HepG2 (cell line): ENCODE measurements around the gene CSTF3. TPM values are rescaled to one million over a fixed set of nuclear protein-coding genes. Genes with fewer than 3 reads are reported as not detected.

ENCODE experiments used
- CBFB ChIP-seq: sonication (generic); formaldehyde crosslinking; IDR thresholded peaks from 2 replicates; pipeline ENCODE4 v1.4.0; 2020; ENCODE audit warnings: missing genetic modification reagents
- EHMT2 ChIP-seq: fragments of 200-600 bp; sonication (generic); IDR thresholded peaks from 2 replicates; pipeline ENCODE4 v1.7.0; 2017; ENCODE audit warnings: antibody characterized with exemption, low read depth, low read length, borderline replicate concordance
- GATAD2A ChIP-seq: IDR thresholded peaks from 2 replicates; pipeline ENCODE4 v1.6.1; 2016
- HOXA7 ChIP-seq: sonication (generic); formaldehyde crosslinking; IDR thresholded peaks from 2 replicates; pipeline ENCODE4 v1.8.1; 2022; ENCODE audit warnings: mild to moderate bottlenecking, missing genetic modification reagents, moderate library complexity
- IKZF5 ChIP-seq: IDR thresholded peaks from 2 replicates; pipeline ENCODE4 v1.6.1; 2018; ENCODE audit warnings: missing genetic modification reagents, mild to moderate bottlenecking, missing compliant biosample characterization
- JUN ChIP-seq: sonication (generic); formaldehyde crosslinking; IDR thresholded peaks from 2 replicates; pipeline ENCODE4 v1.4.0; 2020; ENCODE audit warnings: mild to moderate bottlenecking, missing genetic modification reagents
- KMT2B ChIP-seq: IDR thresholded peaks from 2 replicates; pipeline ENCODE4 v1.6.1; 2016; ENCODE audit warnings: missing genetic modification reagents, missing compliant biosample characterization
- PAX8 ChIP-seq: sonication (generic); formaldehyde crosslinking; IDR thresholded peaks from 2 replicates; pipeline ENCODE4 v1.8.0; 2022; ENCODE audit warnings: mild to moderate bottlenecking, missing genetic modification reagents, borderline replicate concordance
- SAFB2 ChIP-seq: sonication (generic); formaldehyde crosslinking; IDR thresholded peaks from 2 replicates; pipeline ENCODE4 v1.5.1; 2020; ENCODE audit warnings: missing genetic modification reagents, low read depth, mild to moderate bottlenecking, borderline replicate concordance
- SOX6 ChIP-seq, 2 experiments: fragments of 450-650 bp in 1 of 2; sonication (generic) in 1 of 2; formaldehyde crosslinking in 1 of 2; IDR thresholded peaks; 2 replicates each; pipeline versions ENCODE4 v1.4.0 to v1.6.1; 2017 to 2020; ENCODE audit warnings: antibody characterized with exemption in 1 of 2, mild to moderate bottlenecking in 1 of 2, missing genetic modification reagents in 1 of 2
- SPEN ChIP-seq: sonication (generic); formaldehyde crosslinking; IDR thresholded peaks from 2 replicates; pipeline ENCODE4 v1.5.1; 2020; ENCODE audit warnings: low read depth, mild to moderate bottlenecking, missing genetic modification reagents
- WIZ ChIP-seq: sonication (generic); formaldehyde crosslinking; IDR thresholded peaks from 2 replicates; pipeline ENCODE4 v1.5.1; 2020; ENCODE audit warnings: mild to moderate bottlenecking, missing genetic modification reagents
- ZBTB43 ChIP-seq: sonication (generic); formaldehyde crosslinking; conservative IDR thresholded peaks from 2 replicates; pipeline ENCODE4 v1.4.0; 2020; ENCODE audit warnings: missing genetic modification reagents
- ZNF256 ChIP-seq: sonication (generic); formaldehyde crosslinking; conservative IDR thresholded peaks from 2 replicates; pipeline ENCODE4 v1.4.0; 2020; ENCODE audit warnings: missing genetic modification reagents
- ZNF546 ChIP-seq: sonication (generic); formaldehyde crosslinking; conservative IDR thresholded peaks from 2 replicates; pipeline ENCODE4 v1.8.1; 2023; ENCODE audit warnings: mild to moderate bottlenecking, missing genetic modification reagents
- ZNF598 ChIP-seq: sonication (generic); formaldehyde crosslinking; IDR thresholded peaks from 2 replicates; pipeline ENCODE4 v1.5.1; 2020; ENCODE audit warnings: mild to moderate bottlenecking, missing genetic modification reagents, borderline replicate concordance
- ZNF768 ChIP-seq: sonication (generic); formaldehyde crosslinking; IDR thresholded peaks from 2 replicates; pipeline ENCODE4 v1.4.0; 2020; ENCODE audit warnings: missing genetic modification reagents
- polyA plus RNA-seq, 8 experiments: library from polyadenylated mRNA; depleted of rRNA in 3 of 8; stranded (reverse) in 7 of 8; unstranded in 1 of 8; fragments of >200 nt; fragmentation: Illumina TruSeq in 4 of 8; extraction: Trizol in 4 of 8; gene quantifications; 2 replicates each; pipeline versions ENCODE4 v1.2.1 to v1.2.3, GENCODE V29; 2011 to 2016; ENCODE audit warnings: low read depth in 4 of 8, missing spikeins in 1 of 8, mixed read lengths in 1 of 8; ENCODE audit not compliant: insufficient read depth in 1 of 8
- total RNA-seq, 5 experiments: library from RNA; depleted of rRNA; stranded (reverse); fragments of >200 nt; fragmentation: Illumina TruSeq; extraction: Trizol; gene quantifications; 2 replicates each; pipeline ENCODE4 v1.2.3, GENCODE V29; 2016; ENCODE audit warnings: low read depth in 1 of 5
- TF ChIP-seq, protein P1 (sequence below): sonication (generic); formaldehyde crosslinking; conservative IDR thresholded peaks from 2 replicates; pipeline ENCODE4 v1.4.0; 2020; ENCODE audit warnings: missing genetic modification reagents
- TF ChIP-seq, protein P2 (sequence below): sonication (generic); formaldehyde crosslinking; conservative IDR thresholded peaks from 2 replicates; pipeline ENCODE4 v1.8.0; 2022; ENCODE audit warnings: low read depth, missing genetic modification reagents
- TF ChIP-seq, protein P3 (sequence below): sonication (generic); formaldehyde crosslinking; IDR thresholded peaks from 2 replicates; pipeline ENCODE4 v1.8.1; 2022; ENCODE audit warnings: low read depth, mild to moderate bottlenecking, missing genetic modification reagents

Gene CSTF3
- total and polyA plus RNA-seq, 2 of the 13 experiments (the other 11 are each of a cell fraction or from before 2014, with no cell fraction given): 21.5 to 43.6 TPM

DNA sequence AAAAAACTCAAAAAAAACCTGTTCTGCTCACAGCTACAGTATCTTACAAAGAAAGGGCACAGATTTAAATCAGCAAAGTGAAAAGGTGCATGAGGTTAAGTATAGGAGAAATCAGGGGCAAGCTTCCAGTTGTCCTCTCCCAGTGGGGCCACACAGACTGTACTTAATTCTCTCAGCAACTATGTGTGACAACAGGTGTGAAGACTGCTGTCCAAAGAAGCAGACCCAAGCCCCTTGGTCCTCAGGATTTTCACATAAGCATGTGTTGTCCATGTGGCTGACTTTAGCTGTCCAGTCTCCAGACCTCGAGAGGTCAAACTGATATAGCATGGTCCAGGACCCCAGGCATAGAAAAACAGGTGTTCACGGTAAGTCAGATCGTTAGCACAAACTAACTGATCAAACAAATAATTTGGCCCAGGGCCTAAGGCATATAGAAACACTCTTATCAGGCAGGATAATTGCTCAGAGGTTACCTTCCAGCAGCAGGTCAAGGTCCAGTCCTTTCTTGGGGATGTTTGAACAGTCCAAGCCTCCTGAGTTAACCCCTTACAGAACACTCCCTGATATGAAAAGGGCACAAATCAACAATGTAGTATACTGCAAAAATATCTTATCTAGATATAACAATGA is 21.1 kb upstream of the CSTF3 start (continued):
- TF ChIP-seq ZBTB43 (no peak), KMT2B (CRISPR knock-in tag) (no peak), IKZF5 (CRISPR knock-in tag) (no peak), GATAD2A (CRISPR knock-in tag) (peak; percentile 29; the same call in 1 of the 2 replicates), EHMT2 (no peak), ZNF598 (no peak), ZNF768 (CRISPR knock-in tag) (no peak), PAX8 (CRISPR knock-in tag) (no peak), ZNF256 (CRISPR knock-in tag) (0 out of 2 replicates have a peak, but pooled peaks have one; percentile 27), HOXA7 (CRISPR knock-in tag) (no peak), CBFB (CRISPR knock-in tag) (no peak), JUN (CRISPR knock-in tag) (no peak), ZNF546 (CRISPR knock-in tag) (no peak), SOX6 (IDR thresholded peaks at IDR 0.05) (no peak), SOX6 (CRISPR knock-in tag; IDR thresholded peaks at IDR 0.05) (peak; percentile 22; the same call in 1 of the 2 replicates), SAFB2 (CRISPR knock-in tag) (no peak), SPEN (CRISPR knock-in tag) (no peak), WIZ (CRISPR knock-in tag) (no peak)
- TF ChIP-seq, protein P1, sequence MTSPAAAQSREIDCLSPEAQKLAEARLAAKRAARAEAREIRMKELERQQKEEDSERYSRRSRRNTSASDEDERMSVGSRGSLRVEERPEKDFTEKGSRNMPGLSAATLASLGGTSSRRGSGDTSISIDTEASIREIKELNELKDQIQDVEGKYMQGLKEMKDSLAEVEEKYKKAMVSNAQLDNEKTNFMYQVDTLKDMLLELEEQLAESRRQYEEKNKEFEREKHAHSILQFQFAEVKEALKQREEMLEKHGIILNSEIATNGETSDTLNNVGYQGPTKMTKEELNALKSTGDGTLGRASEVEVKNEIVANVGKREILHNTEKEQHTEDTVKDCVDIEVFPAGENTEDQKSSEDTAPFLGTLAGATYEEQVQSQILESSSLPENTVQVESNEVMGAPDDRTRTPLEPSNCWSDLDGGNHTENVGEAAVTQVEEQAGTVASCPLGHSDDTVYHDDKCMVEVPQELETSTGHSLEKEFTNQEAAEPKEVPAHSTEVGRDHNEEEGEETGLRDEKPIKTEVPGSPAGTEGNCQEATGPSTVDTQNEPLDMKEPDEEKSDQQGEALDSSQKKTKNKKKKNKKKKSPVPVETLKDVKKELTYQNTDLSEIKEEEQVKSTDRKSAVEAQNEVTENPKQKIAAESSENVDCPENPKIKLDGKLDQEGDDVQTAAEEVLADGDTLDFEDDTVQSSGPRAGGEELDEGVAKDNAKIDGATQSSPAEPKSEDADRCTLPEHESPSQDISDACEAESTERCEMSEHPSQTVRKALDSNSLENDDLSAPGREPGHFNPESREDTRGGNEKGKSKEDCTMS (CRISPR knock-in tag): no peak
- TF ChIP-seq, protein P2, sequence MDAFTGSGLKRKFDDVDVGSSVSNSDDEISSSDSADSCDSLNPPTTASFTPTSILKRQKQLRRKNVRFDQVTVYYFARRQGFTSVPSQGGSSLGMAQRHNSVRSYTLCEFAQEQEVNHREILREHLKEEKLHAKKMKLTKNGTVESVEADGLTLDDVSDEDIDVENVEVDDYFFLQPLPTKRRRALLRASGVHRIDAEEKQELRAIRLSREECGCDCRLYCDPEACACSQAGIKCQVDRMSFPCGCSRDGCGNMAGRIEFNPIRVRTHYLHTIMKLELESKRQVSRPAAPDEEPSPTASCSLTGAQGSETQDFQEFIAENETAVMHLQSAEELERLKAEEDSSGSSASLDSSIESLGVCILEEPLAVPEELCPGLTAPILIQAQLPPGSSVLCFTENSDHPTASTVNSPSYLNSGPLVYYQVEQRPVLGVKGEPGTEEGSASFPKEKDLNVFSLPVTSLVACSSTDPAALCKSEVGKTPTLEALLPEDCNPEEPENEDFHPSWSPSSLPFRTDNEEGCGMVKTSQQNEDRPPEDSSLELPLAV (CRISPR knock-in tag): no peak
- TF ChIP-seq, protein P3, sequence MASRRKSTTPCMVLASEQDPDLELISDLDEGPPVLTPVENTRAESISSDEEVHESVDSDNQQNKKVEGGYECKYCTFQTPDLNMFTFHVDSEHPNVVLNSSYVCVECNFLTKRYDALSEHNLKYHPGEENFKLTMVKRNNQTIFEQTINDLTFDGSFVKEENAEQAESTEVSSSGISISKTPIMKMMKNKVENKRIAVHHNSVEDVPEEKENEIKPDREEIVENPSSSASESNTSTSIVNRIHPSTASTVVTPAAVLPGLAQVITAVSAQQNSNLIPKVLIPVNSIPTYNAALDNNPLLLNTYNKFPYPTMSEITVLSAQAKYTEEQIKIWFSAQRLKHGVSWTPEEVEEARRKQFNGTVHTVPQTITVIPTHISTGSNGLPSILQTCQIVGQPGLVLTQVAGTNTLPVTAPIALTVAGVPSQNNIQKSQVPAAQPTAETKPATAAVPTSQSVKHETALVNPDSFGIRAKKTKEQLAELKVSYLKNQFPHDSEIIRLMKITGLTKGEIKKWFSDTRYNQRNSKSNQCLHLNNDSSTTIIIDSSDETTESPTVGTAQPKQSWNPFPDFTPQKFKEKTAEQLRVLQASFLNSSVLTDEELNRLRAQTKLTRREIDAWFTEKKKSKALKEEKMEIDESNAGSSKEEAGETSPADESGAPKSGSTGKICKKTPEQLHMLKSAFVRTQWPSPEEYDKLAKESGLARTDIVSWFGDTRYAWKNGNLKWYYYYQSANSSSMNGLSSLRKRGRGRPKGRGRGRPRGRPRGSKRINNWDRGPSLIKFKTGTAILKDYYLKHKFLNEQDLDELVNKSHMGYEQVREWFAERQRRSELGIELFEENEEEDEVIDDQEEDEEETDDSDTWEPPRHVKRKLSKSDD (CRISPR knock-in tag): no peak
